Measurements from ENCODE around the gene IGSF5.
"Not testable (repeated sequence)": the region's sequence is repeated elsewhere in the genome, so short reads cannot be mapped to it uniquely, and the experiment has no call there.

The IGSF5 gene

GRCh38 chr21:39744883-39745282 is at the start of gene IGSF5:
TSS of gene IGSF5 (plus strand) at chr21:39745183. CDS start at chr21:39745510, 327 bp downstream.
- not testable (repeated sequence) for DNase-seq (ENCODE audit: low read depth)

GRCh38 chr21:39696196-39696595 is 48.8 kb upstream of the IGSF5 start:
- no peak for DNase-seq (ENCODE audit: low read depth)

GRCh38 chr21:39696618-39697017 is 48.4 kb upstream of the IGSF5 start:
- DNase-seq (ENCODE audit: low read depth), result peak; percentile 70

GRCh38 chr21:39700318-39700717 is 44.7 kb upstream of the IGSF5 start:
- no peak for DNase-seq (ENCODE audit: low read depth)

- no peak for DNase-seq (ENCODE audit: low read depth)
Measured at GRCh38 chr21:39703578-39703977, 41.4 kb upstream of the IGSF5 start.

- peak; percentile 38 for DNase-seq (ENCODE audit: low read depth)
Measured at GRCh38 chr21:39705849-39706248, 39.1 kb upstream of the IGSF5 start.

- no peak for DNase-seq (ENCODE audit: low read depth)
Measured at GRCh38 chr21:39707316-39707715, 37.7 kb upstream of the IGSF5 start.

- DNase-seq (ENCODE audit: low read depth), result no peak
Measured at GRCh38 chr21:39710866-39711265, 34.1 kb upstream of the IGSF5 start.

- no peak for DNase-seq (ENCODE audit: low read depth)
Measured at GRCh38 chr21:39712273-39712672, 32.7 kb upstream of the IGSF5 start.

- no peak for DNase-seq (ENCODE audit: low read depth)
Measured at GRCh38 chr21:39712976-39713375, 32.0 kb upstream of the IGSF5 start.

- DNase-seq (ENCODE audit: low read depth), result peak; percentile 7
Measured at GRCh38 chr21:39713905-39714304, 31.1 kb upstream of the IGSF5 start.

GRCh38 chr21:39714331-39714730 is 30.7 kb upstream of the IGSF5 start:
- no peak for DNase-seq (ENCODE audit: low read depth)

GRCh38 chr21:39715804-39716397 is 29.1 kb upstream of the IGSF5 start:
- DNase-seq (ENCODE audit: low read depth), result peak; percentile 21

- peak; percentile 15 for DNase-seq (ENCODE audit: low read depth)
Measured at GRCh38 chr21:39720126-39720778, 24.7 kb upstream of the IGSF5 start.

- DNase-seq (ENCODE audit: low read depth), result no peak
Measured at GRCh38 chr21:39721885-39722284, 23.1 kb upstream of the IGSF5 start.

GRCh38 chr21:39724944-39725343 is 20.0 kb upstream of the IGSF5 start:
- DNase-seq (ENCODE audit: low read depth), result no peak

- no peak for DNase-seq (ENCODE audit: low read depth)
Measured at GRCh38 chr21:39726133-39726532, 18.9 kb upstream of the IGSF5 start.

GRCh38 chr21:39727401-39728120 is 17.4 kb upstream of the IGSF5 start:
- DNase-seq (ENCODE audit: low read depth), result no peak

GRCh38 chr21:39728341-39728740 is 16.6 kb upstream of the IGSF5 start:
- no peak for DNase-seq (ENCODE audit: low read depth)

- no peak for DNase-seq (ENCODE audit: low read depth)
Measured at GRCh38 chr21:39730418-39731157, 14.4 kb upstream of the IGSF5 start.

GRCh38 chr21:39736716-39737115 is 8.3 kb upstream of the IGSF5 start:
- DNase-seq (ENCODE audit: low read depth), result no peak

- DNase-seq (ENCODE audit: low read depth), result no peak
Measured at GRCh38 chr21:39737376-39738000, 7.5 kb upstream of the IGSF5 start.
